Stromal cell of bone marrow (primary cell): ENCODE measurements around the gene MOB3B.

ENCODE experiments used
- DNase-seq: peaks from one replicate; pipeline ENCODE4 v3.0.0-alpha.2; 2012; ENCODE audit warnings: low read depth

The MOB3B gene

GRCh38 chr9:27361492-27361891 is 168.1 kb downstream of the MOB3B start:
- DNase-seq = no peak

- no peak for DNase-seq
Observed at GRCh38 chr9:27359763-27360162, 169.9 kb downstream of the MOB3B start.

- DNase-seq = no peak
Observed at GRCh38 chr9:27358007-27358406, 171.6 kb downstream of the MOB3B start.

- DNase-seq = no peak
Observed at GRCh38 chr9:27356446-27356845, 173.2 kb downstream of the MOB3B start.

- DNase-seq = no peak
Observed at GRCh38 chr9:27355166-27355565, 174.4 kb downstream of the MOB3B start.

GRCh38 chr9:27353474-27354229 is 176.0 kb downstream of the MOB3B start:
- peak; percentile 6 for DNase-seq

GRCh38 chr9:27353166-27353473 is 176.5 kb downstream of the MOB3B start:
- DNase-seq = no peak

- no peak for DNase-seq
Observed at GRCh38 chr9:27352457-27353165, 177.0 kb downstream of the MOB3B start.

- no peak for DNase-seq
Observed at GRCh38 chr9:27351438-27351837, 178.2 kb downstream of the MOB3B start.

- DNase-seq = no peak
Observed at GRCh38 chr9:27350382-27350976, 179.1 kb downstream of the MOB3B start.

GRCh38 chr9:27349698-27350080 is 179.9 kb downstream of the MOB3B start:
- no peak for DNase-seq

- DNase-seq = no peak
Observed at GRCh38 chr9:27348785-27349697, 180.6 kb downstream of the MOB3B start.

- DNase-seq = no peak
Observed at GRCh38 chr9:27347889-27348288, 181.7 kb downstream of the MOB3B start.

- no peak for DNase-seq
Observed at GRCh38 chr9:27344776-27345175, 184.8 kb downstream of the MOB3B start.

GRCh38 chr9:27341545-27342294 is 187.9 kb downstream of the MOB3B start:
- no peak for DNase-seq

- DNase-seq = no peak
Observed at GRCh38 chr9:27340961-27341511, 188.6 kb downstream of the MOB3B start.

GRCh38 chr9:27340285-27340674 is 189.3 kb downstream of the MOB3B start:
- DNase-seq = no peak

GRCh38 chr9:27339661-27340284 is 189.8 kb downstream of the MOB3B start:
- no peak for DNase-seq

- no peak for DNase-seq
Observed at GRCh38 chr9:27338527-27338903, 191.1 kb downstream of the MOB3B start.

GRCh38 chr9:27337833-27338526 is 191.6 kb downstream of the MOB3B start:
- DNase-seq = no peak
